NB4 (cell line): Measurements from ENCODE around the gene AP2M1.
A peak's percentile ranks its signal among the peaks of the same experiment; 100 is the strongest.
"Not testable (repeated sequence)": the region's sequence is repeated elsewhere in the genome, so short reads cannot be mapped to it uniquely, and the experiment has no call there.

Experiments
- DNase-seq: peaks from one replicate; pipeline ENCODE4 v3.0.0; 2010; ENCODE audit warnings: low read depth
- H3K4me3 ChIP-seq: one replicate; pipeline ENCODE4 v1.5.1; 2011; ENCODE audit warnings: mild to moderate bottlenecking, low read depth, low read length, moderate library complexity
- MAX ChIP-seq: IDR thresholded peaks from 2 replicates; pipeline ENCODE4 v1.6.1; 2011; ENCODE audit warnings: low read depth, low read length
- MYC ChIP-seq: IDR thresholded peaks from 2 replicates; pipeline ENCODE4 v1.6.1; 2011; ENCODE audit warnings: low read depth, low read length
- POLR2A ChIP-seq: IDR thresholded peaks from 2 replicates; pipeline ENCODE4 v1.6.1; 2011; ENCODE audit warnings: mild to moderate bottlenecking; ENCODE audit not compliant: insufficient read length; ENCODE audit errors: extremely low read depth
- TF ChIP-seq, protein P1 (sequence below): IDR thresholded peaks from one replicate; pipeline ENCODE4 v1.5.1; 2012; ENCODE audit warnings: low read depth, low read length

AP2M1 gene

DNA sequence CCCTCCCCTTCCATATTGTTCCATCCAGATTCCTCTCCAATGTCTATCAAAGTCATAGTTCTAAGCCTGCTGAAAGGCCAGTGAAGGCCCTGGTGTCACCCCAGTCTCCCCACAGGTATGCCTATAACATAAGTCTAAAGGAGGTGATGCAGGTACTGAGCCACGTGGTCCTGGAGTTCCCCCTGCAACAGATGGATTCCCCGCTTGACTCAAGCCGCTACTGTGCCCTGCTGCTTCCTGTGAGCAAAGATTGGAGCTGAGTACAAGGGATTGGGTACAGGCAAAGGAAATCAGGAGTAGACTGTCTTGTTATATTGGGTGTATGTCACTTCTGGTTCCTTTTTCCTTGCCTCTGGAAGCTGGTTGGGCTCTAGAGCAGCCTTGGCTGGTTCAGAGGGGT, 31.3 kb upstream of the AP2M1 start:
- no peak overlapping the region for H3K4me3 ChIP-seq
- no peak for DNase-seq
- TF ChIP-seq MYC (no peak), POLR2A (no peak), MAX (no peak)
- TF ChIP-seq, protein P1, sequence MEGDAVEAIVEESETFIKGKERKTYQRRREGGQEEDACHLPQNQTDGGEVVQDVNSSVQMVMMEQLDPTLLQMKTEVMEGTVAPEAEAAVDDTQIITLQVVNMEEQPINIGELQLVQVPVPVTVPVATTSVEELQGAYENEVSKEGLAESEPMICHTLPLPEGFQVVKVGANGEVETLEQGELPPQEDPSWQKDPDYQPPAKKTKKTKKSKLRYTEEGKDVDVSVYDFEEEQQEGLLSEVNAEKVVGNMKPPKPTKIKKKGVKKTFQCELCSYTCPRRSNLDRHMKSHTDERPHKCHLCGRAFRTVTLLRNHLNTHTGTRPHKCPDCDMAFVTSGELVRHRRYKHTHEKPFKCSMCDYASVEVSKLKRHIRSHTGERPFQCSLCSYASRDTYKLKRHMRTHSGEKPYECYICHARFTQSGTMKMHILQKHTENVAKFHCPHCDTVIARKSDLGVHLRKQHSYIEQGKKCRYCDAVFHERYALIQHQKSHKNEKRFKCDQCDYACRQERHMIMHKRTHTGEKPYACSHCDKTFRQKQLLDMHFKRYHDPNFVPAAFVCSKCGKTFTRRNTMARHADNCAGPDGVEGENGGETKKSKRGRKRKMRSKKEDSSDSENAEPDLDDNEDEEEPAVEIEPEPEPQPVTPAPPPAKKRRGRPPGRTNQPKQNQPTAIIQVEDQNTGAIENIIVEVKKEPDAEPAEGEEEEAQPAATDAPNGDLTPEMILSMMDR = no peak

DNA sequence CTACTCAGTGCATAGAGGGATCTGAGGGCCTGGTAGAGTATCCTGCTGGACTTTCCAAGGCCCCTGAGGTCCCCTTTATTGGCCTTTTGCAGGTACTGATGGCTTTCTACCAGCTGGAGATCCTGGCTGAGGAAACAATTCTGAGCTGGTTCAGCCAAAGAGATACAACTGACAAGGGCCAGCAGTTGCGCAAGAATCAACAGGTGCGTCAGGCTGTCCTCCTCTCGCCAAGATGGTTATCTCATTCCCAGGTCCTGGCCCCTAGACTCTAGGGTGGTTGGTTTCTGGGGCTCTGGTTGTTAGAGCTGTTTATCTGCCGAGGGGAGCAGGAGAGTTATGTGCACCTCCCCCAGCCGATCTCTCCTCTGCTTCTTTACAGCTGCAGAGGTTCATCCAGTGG, 30.1 kb upstream of the AP2M1 start:
- DNase-seq = no peak
- no peak overlapping the region for H3K4me3 ChIP-seq
- TF ChIP-seq MAX = no peak
- no peak for TF ChIP-seq MYC
- TF ChIP-seq POLR2A = no peak
- TF ChIP-seq, protein P1 = no peak

DNA sequence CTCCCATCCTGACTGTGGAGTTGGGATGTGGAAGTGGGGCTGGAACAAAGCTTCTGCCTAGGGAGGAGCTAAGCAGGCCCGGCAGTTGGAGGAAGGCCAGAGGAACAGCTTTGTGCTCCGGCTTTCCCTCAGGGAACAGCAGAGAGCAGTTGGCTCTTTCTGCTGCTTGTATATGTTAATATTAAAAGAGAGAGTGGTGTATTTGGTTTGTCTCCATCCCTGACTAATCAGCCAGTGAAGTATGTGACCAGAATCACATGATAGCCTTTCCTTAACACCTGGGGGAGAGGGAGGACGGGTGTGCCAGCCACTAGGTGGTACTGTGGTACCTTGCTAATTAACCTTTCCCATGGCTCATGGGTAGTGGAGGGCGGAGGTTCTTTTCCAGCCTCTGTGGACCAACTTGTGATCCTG, 29.5 kb upstream of the AP2M1 start:
- TF ChIP-seq, protein P1 = peak; percentile 28
- no peak for TF ChIP-seq POLR2A
- no peak for TF ChIP-seq MAX
- no peak for TF ChIP-seq MYC
- peak; percentile 42 for DNase-seq
- H3K4me3 ChIP-seq = no peak overlapping the region

GRCh38 chr3:184145751-184146270, 28.8 kb upstream of the AP2M1 start:
- H3K4me3 ChIP-seq = no peak overlapping the region
- no peak for DNase-seq
- TF ChIP-seq MYC (no peak), POLR2A (no peak), MAX (no peak)
- TF ChIP-seq, protein P1 = no peak

- no peak for DNase-seq
- no peak overlapping the region for H3K4me3 ChIP-seq
- TF ChIP-seq POLR2A (no peak), MAX (no peak), MYC (no peak)
- TF ChIP-seq, protein P1 = no peak
Measured at GRCh38 chr3:184148076-184148475, 26.6 kb upstream of the AP2M1 start.

DNA sequence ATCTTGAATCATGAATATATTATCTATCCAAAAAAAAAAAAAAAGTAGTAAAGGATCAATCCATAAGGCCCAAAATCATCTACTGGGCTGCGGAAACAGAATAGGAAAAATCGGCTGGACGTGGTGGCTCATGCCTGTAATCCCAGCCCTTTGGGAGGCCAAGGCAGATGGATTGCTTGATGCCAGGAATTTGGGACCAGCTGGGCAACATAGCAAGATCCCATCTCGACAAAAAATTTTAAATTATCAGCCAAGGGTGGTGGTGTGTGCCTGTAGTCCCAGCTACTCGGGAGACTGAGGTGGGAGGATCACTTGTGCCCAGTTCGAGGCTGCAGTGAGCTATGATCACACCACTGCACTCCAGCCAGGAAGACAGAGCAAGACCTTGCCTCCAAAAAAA, 25.5 kb upstream of the AP2M1 start:
- DNase-seq = no peak
- TF ChIP-seq MYC = no peak
- no peak for TF ChIP-seq MAX
- TF ChIP-seq POLR2A = no peak

DNA sequence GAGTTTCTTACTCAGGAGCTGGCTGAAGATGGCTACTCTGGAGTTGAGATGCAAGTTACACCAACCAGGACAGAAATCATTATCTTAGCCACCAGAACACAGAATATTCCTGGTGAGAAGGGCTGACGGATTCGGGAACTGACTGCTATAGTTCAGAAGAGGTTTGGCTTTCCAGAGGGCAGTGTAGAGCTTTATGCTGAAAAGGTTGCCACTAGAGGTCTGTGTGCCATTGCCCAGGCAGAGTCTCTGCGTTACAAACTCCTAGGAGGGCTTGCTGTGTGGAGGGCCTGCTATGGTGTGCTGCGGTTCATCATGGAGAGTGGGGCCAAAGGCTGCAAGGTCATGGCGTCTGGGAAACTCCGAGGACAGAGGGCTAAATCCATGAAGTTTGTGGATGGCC, 24.9 kb upstream of the AP2M1 start:
- H3K4me3 ChIP-seq, DNase-seq: not testable (repeated sequence)

More for the DNA sequence above, 25.5 kb upstream of the AP2M1 start:
- H3K4me3 ChIP-seq = no peak overlapping the region
